ENCODE data around the gene C1orf159. TPM values are rescaled to one million over a fixed set of nuclear protein-coding genes. Genes with fewer than 3 reads are reported as not detected.
A peak's percentile ranks its signal among the peaks of the same experiment; 100 is the strongest.

C1orf159 gene
- total and polyA plus RNA-seq, 10 of the 15 experiments (the other 5 are each of a cell fraction or from before 2014, with no cell fraction given), result 0.11 to 23.4 (median 8.0) TPM

DNA sequence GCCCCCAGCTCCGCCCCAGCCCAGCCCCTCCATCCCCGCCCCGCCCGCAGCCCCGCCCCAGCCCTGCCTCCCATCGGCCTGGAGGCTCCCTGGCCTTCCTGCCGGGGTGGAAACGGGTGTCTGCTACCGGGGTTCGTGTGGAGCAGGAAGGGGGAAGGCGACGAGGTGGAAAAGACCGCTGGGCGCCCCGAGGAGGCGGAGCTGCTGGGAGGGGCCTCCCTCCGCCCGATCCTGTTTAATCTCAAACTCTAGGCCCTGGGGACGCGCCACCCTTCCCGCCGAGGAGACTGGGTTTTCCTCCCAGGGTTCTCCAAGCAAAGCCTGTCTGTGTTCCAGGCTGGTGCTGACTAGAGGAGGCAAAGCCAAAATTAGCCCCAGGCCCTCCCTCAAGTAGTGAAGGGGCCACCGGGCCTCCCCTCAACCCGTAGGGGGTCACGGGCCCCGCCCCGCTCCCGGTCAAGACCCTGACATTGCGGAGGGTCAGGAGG is 41.6 kb upstream of the C1orf159 start (continued):
- TF ChIP-seq MAX (IDR thresholded peaks at IDR 0.05; ENCODE audit: low read depth, low read length) (no peak), NR2F1 (conservative IDR thresholded peaks at IDR 0.05) (no peak; the same call in 1 of the 2 replicates), ZSCAN29 (IDR thresholded peaks at IDR 0.05) (no peak), NFXL1 (IDR thresholded peaks at IDR 0.05; ENCODE audit: borderline replicate concordance) (no peak), MLLT1 (IDR thresholded peaks at IDR 0.05) (0 out of 2 replicates have a peak, but pooled peaks have one; percentile 31), IRF5 (IDR thresholded peaks at IDR 0.05; ENCODE audit: borderline replicate concordance) (no peak), CBFB (IDR thresholded peaks at IDR 0.05; ENCODE audit: low read depth) (no peak), POU2F2 (IDR thresholded peaks at IDR 0.05; ENCODE audit: borderline replicate concordance, low read depth, low read length) (peak; percentile 17; the same call in 1 of the 3 replicates), BMI1 (IDR thresholded peaks at IDR 0.05; ENCODE audit: borderline replicate concordance) (no peak), BRCA1 (IDR thresholded peaks at IDR 0.05; ENCODE audit: low read depth, low read length) (no peak), POLR2A (IDR thresholded peaks at IDR 0.05; ENCODE audit: low read depth, low read length) (peak; percentile 18; the same call in 1 of the 2 replicates), RELA (IDR thresholded peaks at IDR 0.05; ENCODE audit: borderline replicate concordance, partially characterized antibody) (peak; percentile 10), ZNF274 (IDR thresholded peaks at IDR 0.05; ENCODE audit: insufficient read depth, insufficient read length) (no peak), TAF1 (IDR thresholded peaks at IDR 0.05; ENCODE audit: borderline replicate concordance, low read depth, low read length) (0 out of 2 replicates have a peak, but pooled peaks have one; percentile 49), YY1 (IDR thresholded peaks at IDR 0.05; ENCODE audit: low read depth, low read length) (no peak)
- TF ChIP-seq, protein P1, sequence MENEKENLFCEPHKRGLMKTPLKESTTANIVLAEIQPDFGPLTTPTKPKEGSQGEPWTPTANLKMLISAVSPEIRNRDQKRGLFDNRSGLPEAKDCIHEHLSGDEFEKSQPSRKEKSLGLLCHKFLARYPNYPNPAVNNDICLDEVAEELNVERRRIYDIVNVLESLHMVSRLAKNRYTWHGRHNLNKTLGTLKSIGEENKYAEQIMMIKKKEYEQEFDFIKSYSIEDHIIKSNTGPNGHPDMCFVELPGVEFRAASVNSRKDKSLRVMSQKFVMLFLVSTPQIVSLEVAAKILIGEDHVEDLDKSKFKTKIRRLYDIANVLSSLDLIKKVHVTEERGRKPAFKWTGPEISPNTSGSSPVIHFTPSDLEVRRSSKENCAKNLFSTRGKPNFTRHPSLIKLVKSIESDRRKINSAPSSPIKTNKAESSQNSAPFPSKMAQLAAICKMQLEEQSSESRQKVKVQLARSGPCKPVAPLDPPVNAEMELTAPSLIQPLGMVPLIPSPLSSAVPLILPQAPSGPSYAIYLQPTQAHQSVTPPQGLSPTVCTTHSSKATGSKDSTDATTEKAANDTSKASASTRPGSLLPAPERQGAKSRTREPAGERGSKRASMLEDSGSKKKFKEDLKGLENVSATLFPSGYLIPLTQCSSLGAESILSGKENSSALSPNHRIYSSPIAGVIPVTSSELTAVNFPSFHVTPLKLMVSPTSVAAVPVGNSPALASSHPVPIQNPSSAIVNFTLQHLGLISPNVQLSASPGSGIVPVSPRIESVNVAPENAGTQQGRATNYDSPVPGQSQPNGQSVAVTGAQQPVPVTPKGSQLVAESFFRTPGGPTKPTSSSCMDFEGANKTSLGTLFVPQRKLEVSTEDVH (IDR thresholded peaks at IDR 0.05; ENCODE audit: low read depth, partially characterized antibody), result no peak

Data from GM12878 (cell line).